GM12874 (cell line): ENCODE data around the gene TBC1D1.
A peak's percentile ranks its signal among the peaks of the same experiment; 100 is the strongest.

ENCODE experiments used
- CTCF ChIP-seq: IDR thresholded peaks from 2 replicates; pipeline ENCODE4 v1.5.1; 2011; ENCODE audit warnings: low read depth, mild to moderate bottlenecking, control low read depth, low read length, moderate library complexity; ENCODE audit not compliant: insufficient read depth

The TBC1D1 gene

GRCh38 chr4:38065176-38065575 lies 174.3 kb downstream of the TBC1D1 start:
- no peak for TF ChIP-seq CTCF

- no peak for TF ChIP-seq CTCF
Measured at GRCh38 chr4:38065900-38066299, 175.0 kb downstream of the TBC1D1 start.

GRCh38 chr4:38067499-38067898 lies 176.6 kb downstream of the TBC1D1 start:
- TF ChIP-seq CTCF: no peak

GRCh38 chr4:38068107-38068506 lies 177.2 kb downstream of the TBC1D1 start:
- TF ChIP-seq CTCF: no peak

- peak; percentile 44; the same call in 1 of the 2 replicates for TF ChIP-seq CTCF
Measured at GRCh38 chr4:38069271-38069760, 178.4 kb downstream of the TBC1D1 start.

GRCh38 chr4:38071801-38072431 lies 181.0 kb downstream of the TBC1D1 start:
- TF ChIP-seq CTCF: no peak

- no peak for TF ChIP-seq CTCF
Measured at GRCh38 chr4:38072578-38072977, 181.7 kb downstream of the TBC1D1 start.
